Measurements from ENCODE around the gene P2RY14. TPM values are rescaled to one million over a fixed set of nuclear protein-coding genes. Genes with fewer than 3 reads are reported as not detected.

Gene P2RY14
- not detected in 2 replicates for total RNA-seq

DNA sequence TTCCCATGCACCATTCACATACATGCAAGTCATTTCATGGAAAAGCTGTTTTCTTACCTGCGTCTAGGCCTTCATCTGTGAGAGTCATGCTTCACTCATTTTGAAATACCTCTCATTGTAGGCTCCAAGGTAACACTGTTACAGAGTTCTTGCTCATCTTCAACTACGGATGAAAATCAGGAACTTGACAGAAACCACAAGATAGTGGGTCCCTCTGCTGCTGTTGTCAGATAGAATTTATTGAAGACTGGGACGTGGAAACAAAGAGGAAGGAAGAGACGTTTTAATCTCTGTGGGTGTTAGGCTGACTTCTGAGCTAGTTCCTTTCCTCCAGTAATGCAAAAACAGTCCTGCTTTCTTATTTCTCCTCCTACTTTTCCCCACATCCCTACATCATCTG, at the start of gene P2RY14:
Gene P2RY14 (minus strand): TSS at position 313 of the 400 bp plus-strand sequence. CDS start 64,226 bp downstream, outside the sequence.

DNA sequence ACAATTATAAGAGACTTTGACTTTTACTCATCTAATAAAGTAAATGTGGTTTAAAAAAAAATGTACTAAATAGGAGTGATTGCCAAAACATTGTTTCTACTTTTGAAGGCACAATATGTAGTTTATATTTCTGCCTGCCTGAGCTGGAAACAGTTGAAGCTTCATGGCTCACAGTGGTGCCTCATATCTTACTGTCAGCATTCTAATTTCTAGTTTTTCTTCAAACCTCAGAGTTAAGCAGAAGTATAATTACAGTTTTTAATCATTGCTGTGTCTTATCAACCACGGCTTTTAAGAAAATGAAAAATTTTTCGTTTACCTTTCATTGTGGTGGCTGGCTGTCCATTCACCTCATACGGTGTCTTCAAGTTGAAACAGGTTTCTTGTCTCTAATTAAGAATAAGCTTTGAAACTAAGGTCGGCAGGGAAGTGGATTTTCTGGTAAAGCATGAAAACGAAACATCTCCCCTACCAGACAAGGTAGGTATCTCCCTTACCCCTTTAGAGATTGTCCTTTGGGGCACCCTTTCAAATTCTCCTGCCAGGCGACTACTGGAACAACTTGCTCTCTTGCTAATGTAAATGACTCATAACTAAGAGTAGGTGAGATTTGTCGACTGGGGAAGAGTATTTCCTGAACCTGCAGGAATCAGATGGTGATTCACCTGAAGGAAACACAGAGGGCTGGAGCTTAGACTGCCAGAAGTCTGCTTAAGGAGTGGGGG, 38.1 kb upstream of the P2RY14 start, which contains the start of gene GPR87:
Gene GPR87 (minus strand): TSS at position 554 of the 725 bp plus-strand sequence. CDS start 16,720 bp downstream, outside the sequence.

DNA sequence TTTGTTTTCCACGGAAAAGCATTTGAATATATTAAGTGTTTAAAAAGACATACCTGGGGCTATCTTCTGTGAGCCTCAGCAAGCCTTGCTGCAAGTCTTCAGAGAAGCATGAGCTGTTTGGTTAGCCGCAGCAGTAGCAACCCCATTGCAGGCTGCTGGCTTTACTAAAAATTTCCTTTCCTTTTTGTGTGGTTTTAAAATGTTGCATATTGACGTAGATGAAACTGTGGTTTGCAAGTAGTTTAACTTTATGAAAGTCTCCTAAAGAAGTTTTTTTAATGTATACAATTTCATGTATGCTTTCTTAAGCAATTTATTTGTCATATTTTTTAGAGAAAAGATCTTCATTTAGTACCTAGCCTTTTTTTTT, 75.3 kb downstream of the P2RY14 start, which contains the start of gene GPR171:
Gene GPR171 (minus strand): TSS at position 166 of the 370 bp plus-strand sequence. CDS start 3,830 bp downstream, outside the sequence.

Other genes starting within 250 kb of the P2RY14 start
- 0.33 and 0.44 TPM in 2 replicates for gene MED12L, start 192.9 kb downstream of the P2RY14 start, total RNA-seq
- gene GPR171, start 75.3 kb downstream of the P2RY14 start, total RNA-seq: not detected in 2 replicates
- gene GPR87, start 38.3 kb upstream of the P2RY14 start, total RNA-seq: 0.17 and 0.29 TPM in 2 replicates
- gene P2RY13, start 51.0 kb upstream of the P2RY14 start, total RNA-seq: not detected in 2 replicates
- 0.29 and 0.33 TPM in 2 replicates for gene P2RY12, start 106.2 kb upstream of the P2RY14 start, total RNA-seq
- 0.99 and 1.3 TPM in 2 replicates for gene IGSF10, start 182.5 kb upstream of the P2RY14 start, total RNA-seq